Activated CD4-positive, alpha-beta memory T cell treated with anti-CD3 and anti-CD28 coated beads, Interleukin-2, amount 10 ng/mL, durations not matched to agents 7 days and 5 days (primary cell): ENCODE data around the gene RND1. TPM values are rescaled to one million over a fixed set of nuclear protein-coding genes. Genes with fewer than 3 reads are reported as not detected.

Source experiments
- CTCF ChIA-PET: fragments of 350-600 bp; sonication (Branson Sonifier 250); formaldehyde crosslinking; loops from one replicate; lab custom pipeline; 2021; ENCODE audit warnings: antibody characterized with exemption, inconsistent platforms; lab: Charles Lee
- POLR2A ChIA-PET: fragments of 350-600 bp; sonication (Branson Sonifier 250); formaldehyde crosslinking; loops from one replicate; lab custom pipeline; 2021; ENCODE audit warnings: antibody characterized with exemption; lab: Charles Lee
- DNase-seq: peaks from one replicate; pipeline ENCODE4 v3.0.0-alpha.2; 2020
- H3K27ac Mint-ChIP-seq: one replicate; pipeline ENCODE4 v1.8.0; 2021; ENCODE audit warnings: mild to moderate bottlenecking, mixed read lengths
- H3K27me3 Mint-ChIP-seq: one replicate; pipeline ENCODE4 v1.8.0; 2021; ENCODE audit warnings: mixed read lengths
- H3K36me3 Mint-ChIP-seq: one replicate; pipeline ENCODE4 v1.8.0; 2021; ENCODE audit warnings: low read depth, mixed read lengths
- H3K4me1 Mint-ChIP-seq: one replicate; pipeline ENCODE4 v1.8.0; 2021; ENCODE audit warnings: mixed read lengths
- H3K4me3 Mint-ChIP-seq: one replicate; pipeline ENCODE4 v1.8.0; 2021; ENCODE audit warnings: mild to moderate bottlenecking, mixed read lengths
- H3K9me3 Mint-ChIP-seq: one replicate; pipeline ENCODE4 v1.8.0; 2021; ENCODE audit warnings: mixed read lengths
- total RNA-seq, 2 experiments: library from RNA; stranded (reverse); gene quantifications; one replicate each; pipeline ENCODE4 v1.2.3, GENCODE V29; 2021

RND1 gene
- total RNA-seq, 2 experiments from 2014 or later: 2.6 to 3.0 TPM

- ChIA-PET POLR2A (interaction anchor here (1.4 to 5.2 kb wide), 2 partner anchors 11 to 26 kb away, joined by 5 to 24 read pairs; partner anchors contain the start of gene DDX23), CTCF (interaction anchor here (5.8 kb wide), 1 partner anchor 11 kb away, joined by 33 read pairs; no protein-coding TSS in a partner anchor)
- Mint-ChIP-seq H3K4me3 (no peak overlapping the region), H3K27ac (no peak overlapping the region), H3K36me3 (peaks cover 32% of the 10 kb centered on the region), H3K27me3 (no peaks in the 10 kb centered on the region), H3K4me1 (peaks cover 21% of the 10 kb centered on the region), H3K9me3 (no peaks in the 10 kb centered on the region)
- DNase-seq: no peak
These were observed 39.3 kb downstream of the RND1 start for GRCh38 chr12:48826209-48826855.

- Mint-ChIP-seq H3K36me3 (peaks cover 19% of the 10 kb centered on the region), H3K9me3 (no peaks in the 10 kb centered on the region), H3K27ac (no peak overlapping the region), H3K4me3 (no peak overlapping the region), H3K4me1 (peaks cover 21% of the 10 kb centered on the region), H3K27me3 (peaks cover 3% of the 10 kb centered on the region)
- POLR2A ChIA-PET: interaction anchor here (5.2 kb wide), 1 partner anchor 9 kb away, joined by 24 read pairs; no protein-coding TSS in a partner anchor
- CTCF ChIA-PET: interaction anchor here (5.8 kb wide), 1 partner anchor 10 kb away, joined by 33 read pairs; no protein-coding TSS in a partner anchor
- no peak for DNase-seq
These were observed 40.8 kb downstream of the RND1 start for GRCh38 chr12:48824905-48825304.

- peak; percentile 62 for DNase-seq
- ChIA-PET CTCF (interaction anchor here (1.4 to 5.8 kb wide), 2 partner anchors 9 to 32 kb away, joined by 3 to 33 read pairs; no protein-coding TSS in a partner anchor), POLR2A (interaction anchor here (5.2 kb wide), 1 partner anchor 8 kb away, joined by 24 read pairs; no protein-coding TSS in a partner anchor)
- peaks cover 5% of the 10 kb centered on the region for H3K27me3 Mint-ChIP-seq
- H3K4me1 Mint-ChIP-seq: peaks cover 23% of the 10 kb centered on the region
- H3K27ac Mint-ChIP-seq: peak overlapping the region; percentile 8
- H3K36me3 Mint-ChIP-seq: peaks cover 12% of the 10 kb centered on the region
- no peak overlapping the region for H3K4me3 Mint-ChIP-seq
- no peaks in the 10 kb centered on the region for H3K9me3 Mint-ChIP-seq
These were observed 41.6 kb downstream of the RND1 start for GRCh38 chr12:48824112-48824511.

GRCh38 chr12:48823281-48823680, 42.4 kb downstream of the RND1 start:
- Mint-ChIP-seq H3K27ac (no peak overlapping the region), H3K4me1 (peaks cover 27% of the 10 kb centered on the region), H3K4me3 (no peak overlapping the region), H3K9me3 (no peaks in the 10 kb centered on the region), H3K36me3 (peaks cover 4% of the 10 kb centered on the region), H3K27me3 (peaks cover 5% of the 10 kb centered on the region)
- DNase-seq: no peak
- ChIA-PET CTCF (interaction anchor here (0.6 to 5.8 kb wide), 4 partner anchors 8 to 31 kb away, joined by 3 to 33 read pairs (median 4); no protein-coding TSS in a partner anchor), POLR2A (interaction anchor here (5.2 kb wide), 1 partner anchor 8 kb away, joined by 24 read pairs; no protein-coding TSS in a partner anchor)

GRCh38 chr12:48822711-48823110, 43.0 kb downstream of the RND1 start:
- H3K4me3 Mint-ChIP-seq: no peak overlapping the region
- H3K36me3 Mint-ChIP-seq: peaks cover 3% of the 10 kb centered on the region
- H3K4me1 Mint-ChIP-seq: peaks cover 31% of the 10 kb centered on the region
- DNase-seq: no peak
- no peaks in the 10 kb centered on the region for H3K9me3 Mint-ChIP-seq
- CTCF ChIA-PET: interaction anchor here (1.4 to 5.8 kb wide), 3 partner anchors 7 to 30 kb away, joined by 3 to 33 read pairs (median 5); no protein-coding TSS in a partner anchor
- H3K27ac Mint-ChIP-seq: no peak overlapping the region
- peaks cover 6% of the 10 kb centered on the region for H3K27me3 Mint-ChIP-seq
- POLR2A ChIA-PET: interaction anchor here (0.5 kb wide), 1 partner anchor 106 kb away, joined by 3 read pairs; the partner anchor contains the start of gene CCNT1

GRCh38 chr12:48822139-48822538, 43.5 kb downstream of the RND1 start:
- ChIA-PET POLR2A (no interaction called here), CTCF (interaction anchor here (1.8 kb wide), 1 partner anchor 27 kb away, joined by 5 read pairs; no protein-coding TSS in a partner anchor)
- DNase-seq: no peak
- Mint-ChIP-seq H3K27ac (no peak overlapping the region), H3K36me3 (peaks cover 3% of the 10 kb centered on the region), H3K9me3 (no peaks in the 10 kb centered on the region), H3K4me3 (no peak overlapping the region), H3K27me3 (peaks cover 12% of the 10 kb centered on the region), H3K4me1 (peaks cover 37% of the 10 kb centered on the region)

GRCh38 chr12:48819986-48820725, 45.5 kb downstream of the RND1 start:
- CTCF ChIA-PET: interaction anchor here (0.5 to 1.9 kb wide), 7 partner anchors 20 to 157 kb away, joined by 3 to 5 read pairs (median 4); partner anchors contain the start of gene DDX23
- no peak for DNase-seq
- POLR2A ChIA-PET: interaction anchor here (1.2 to 2.2 kb wide), 2 partner anchors 10 to 32 kb away, joined by 6 to 8 read pairs; partner anchors contain the start of gene DDX23
- H3K4me1 Mint-ChIP-seq: peaks cover 48% of the 10 kb centered on the region
- no peaks in the 10 kb centered on the region for H3K9me3 Mint-ChIP-seq
- no peak overlapping the region for H3K4me3 Mint-ChIP-seq
- peaks cover 22% of the 10 kb centered on the region for H3K27me3 Mint-ChIP-seq
- no peak overlapping the region for H3K27ac Mint-ChIP-seq
- H3K36me3 Mint-ChIP-seq: no peaks in the 10 kb centered on the region

GRCh38 chr12:48818831-48819590, 46.7 kb downstream of the RND1 start:
- Mint-ChIP-seq H3K27ac (peak overlapping the region; percentile 47), H3K4me3 (peak overlapping the region; percentile 98), H3K27me3 (peaks cover 22% of the 10 kb centered on the region), H3K36me3 (no peaks in the 10 kb centered on the region), H3K9me3 (no peaks in the 10 kb centered on the region), H3K4me1 (peaks cover 40% of the 10 kb centered on the region)
- POLR2A ChIA-PET: interaction anchor here (0.9 to 2.2 kb wide), 3 partner anchors 12 to 54 kb away, joined by 3 to 8 read pairs (median 6); partner anchors contain the start of gene DDX23
- peak; percentile 60 for DNase-seq
- CTCF ChIA-PET: interaction anchor here (1.0 to 1.9 kb wide), 7 partner anchors 21 to 148 kb away, joined by 3 to 5 read pairs (median 4); partner anchors contain the start of gene DDX23

- Mint-ChIP-seq H3K27ac (peak within 1 kb of the TSS; percentile 47), H3K36me3 (no peaks in the 10 kb centered on the region), H3K27me3 (peaks cover 22% of the 10 kb centered on the region), H3K4me1 (peaks cover 38% of the 10 kb centered on the region), H3K4me3 (peak within 1 kb of the TSS; percentile 98), H3K9me3 (no peaks in the 10 kb centered on the region)
- CTCF ChIA-PET: interaction anchor here (0.8 to 1.9 kb wide), 3 partner anchors 22 to 149 kb away, joined by 3 to 4 read pairs (median 4); no protein-coding TSS in a partner anchor
- POLR2A ChIA-PET: interaction anchor here (1.1 to 4.2 kb wide), 4 partner anchors 7 to 136 kb away, joined by 4 to 24 read pairs (median 6); partner anchors contain the start of genes DDX23 and KANSL2
- peak; percentile 84 for DNase-seq
These were observed 47.5 kb downstream of the RND1 start, which contains the start of gene CACNB3 for GRCh38 chr12:48817873-48818830. CACNB3 (plus strand) TSS chr12:48818496; CDS start chr12:48818930, 434 bp downstream.

GRCh38 chr12:48816143-48816854, 49.4 kb downstream of the RND1 start:
- peaks cover 22% of the 10 kb centered on the region for H3K27me3 Mint-ChIP-seq
- no peaks in the 10 kb centered on the region for H3K9me3 Mint-ChIP-seq
- DNase-seq: no peak
- H3K27ac Mint-ChIP-seq: no peak overlapping the region
- no peaks in the 10 kb centered on the region for H3K36me3 Mint-ChIP-seq
- H3K4me1 Mint-ChIP-seq: peaks cover 40% of the 10 kb centered on the region
- ChIA-PET CTCF (interaction anchor here (0.5 to 4.6 kb wide), 10 partner anchors 9 to 1361 kb away, joined by 3 to 44 read pairs (median 10); partner anchors contain the start of gene DDX23), POLR2A (interaction anchor here (1.1 to 4.2 kb wide), 7 partner anchors 9 to 315 kb away, joined by 3 to 26 read pairs (median 7); partner anchors contain the start of genes DDX23, KANSL2, RND1 and TUBA1B)
- peak overlapping the region; percentile 98 for H3K4me3 Mint-ChIP-seq
